NCI-H187 treated with DMSO at 0.1 percent for 48 hours (cell line): ENCODE measurements around the gene CKAP2.
"Not testable (repeated sequence)": the region's sequence is repeated elsewhere in the genome, so short reads cannot be mapped to it uniquely, and the experiment has no call there.

ENCODE experiments used
- DNase-seq: peaks from one replicate; lab custom pipeline; 2025; lab: John Stamatoyannopoulos, UW

CKAP2 gene

DNA sequence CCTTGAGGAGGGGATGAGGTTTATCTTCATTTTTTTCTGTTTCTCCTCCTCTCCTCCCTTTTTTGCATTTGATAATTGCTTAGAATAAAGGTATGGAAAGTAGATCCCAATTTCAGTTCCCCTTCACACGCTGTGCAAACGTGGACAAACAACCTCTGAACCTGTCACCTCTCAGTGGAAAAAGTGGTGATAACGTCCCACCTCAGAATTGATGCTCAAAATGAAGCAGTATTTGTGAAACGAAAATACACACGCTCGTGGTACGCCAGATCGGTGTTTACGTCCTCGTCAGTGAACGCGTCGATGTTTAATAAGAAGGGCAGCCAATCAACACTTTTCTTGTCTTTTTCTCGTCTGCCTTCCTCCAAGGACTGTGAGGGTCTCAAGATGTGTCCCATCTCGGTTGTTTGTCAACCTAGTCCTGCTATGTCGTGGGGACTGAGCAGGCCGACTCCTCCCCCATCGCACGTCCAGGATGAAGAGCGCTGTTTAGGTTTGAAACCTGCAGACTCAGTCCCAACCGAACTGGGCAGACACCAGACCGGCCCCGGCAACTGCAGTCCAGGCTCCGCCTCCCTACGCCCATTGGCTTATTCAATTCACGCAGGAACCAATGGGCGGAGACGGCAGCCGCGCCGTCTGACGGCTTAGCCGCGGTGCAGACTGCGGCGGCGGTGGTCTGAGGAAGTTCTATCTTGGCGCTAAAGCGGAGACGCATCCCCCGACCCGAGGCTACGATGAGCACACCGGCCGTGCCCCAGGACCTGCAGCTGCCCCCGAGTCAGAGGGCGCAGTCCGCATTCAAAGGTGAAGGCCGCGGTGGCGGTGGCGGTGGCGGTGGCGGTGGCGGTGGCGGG lies at the start of gene CKAP2:
CKAP2 (plus strand) TSS at position 659 of the 857 bp plus-strand sequence; CDS start at position 738, 79 bp downstream.
- DNase-seq = peak; percentile 87

DNA sequence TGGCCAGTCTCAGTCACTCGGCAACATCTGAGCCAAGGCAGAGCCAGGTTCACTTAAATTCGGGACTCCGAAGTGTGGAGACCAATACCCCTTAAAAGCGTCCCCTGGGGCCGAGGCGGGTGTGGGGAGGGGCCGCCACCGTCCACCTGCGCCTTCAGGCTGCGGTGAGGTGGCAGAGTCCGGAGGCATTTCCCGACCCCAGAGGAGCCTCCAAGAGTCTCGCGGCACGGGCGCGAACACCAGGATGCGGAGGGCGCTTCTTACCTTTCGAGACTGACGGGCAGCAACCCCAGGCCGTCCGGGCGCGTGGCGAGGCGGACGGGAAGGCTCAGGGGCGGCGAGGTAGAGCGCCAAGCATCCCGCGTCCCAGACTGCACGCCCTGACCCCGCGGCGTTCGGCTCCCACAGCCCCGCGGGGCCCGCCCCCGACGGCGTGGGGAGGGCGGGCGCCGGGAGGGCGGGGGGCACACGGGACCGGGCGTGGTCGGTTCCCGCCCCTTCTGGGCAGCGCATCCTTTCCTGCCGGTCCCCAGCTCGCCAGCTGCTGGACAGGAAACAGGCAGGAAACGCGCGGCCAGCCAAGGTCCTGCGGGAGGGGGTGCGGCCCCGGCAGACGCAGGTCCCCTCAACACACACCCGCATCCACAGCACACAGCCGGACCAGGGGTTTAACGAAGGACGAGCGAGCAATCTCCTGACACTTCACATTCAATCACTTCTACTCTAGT lies 49.3 kb upstream of the CKAP2 start, which contains the start of gene THSD1:
THSD1 (minus strand) TSS at position 406 of the 728 bp plus-strand sequence. CDS start 3,572 bp downstream, outside the sequence.
- no peak for DNase-seq

DNA sequence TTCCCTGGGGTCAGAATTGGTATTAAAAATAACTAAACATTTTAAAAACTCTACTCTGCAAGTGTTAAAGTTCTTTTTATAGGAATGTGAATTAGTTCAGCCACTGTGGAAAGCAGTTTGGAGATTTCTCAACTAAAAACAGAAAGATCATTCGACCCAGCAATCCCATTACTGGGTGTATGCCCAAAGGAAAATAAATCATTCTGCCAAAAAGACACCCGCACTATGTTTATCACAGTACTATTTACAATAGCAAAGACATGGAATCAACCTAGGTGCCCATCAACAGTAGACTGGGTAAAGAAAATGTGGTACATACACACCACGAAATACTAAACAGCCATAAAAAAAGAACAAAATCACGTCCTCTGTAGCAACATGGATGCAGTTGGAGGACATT lies 48.6 kb upstream of the CKAP2 start:
- DNase-seq = no peak

DNA sequence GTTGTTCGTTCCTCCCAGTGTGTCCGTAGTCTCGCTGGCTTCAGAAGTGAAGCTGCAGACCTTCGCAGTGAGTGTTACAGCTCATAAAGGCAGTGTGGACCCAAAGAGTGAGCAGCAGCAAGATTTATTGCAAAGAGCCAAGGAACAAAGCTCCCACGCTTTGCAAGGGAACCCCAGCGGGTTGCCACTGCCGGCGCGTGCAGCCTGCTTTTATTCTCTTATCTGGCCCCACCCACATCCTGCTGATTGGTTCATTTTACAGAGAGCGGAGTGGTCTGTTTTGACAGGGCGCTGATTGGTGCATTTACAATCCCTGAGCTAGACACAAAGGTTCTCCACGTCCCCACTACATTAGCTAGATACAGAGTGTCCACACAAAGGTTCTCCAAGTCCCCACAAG lies 47.8 kb upstream of the CKAP2 start:
- not testable (repeated sequence) for DNase-seq

DNA sequence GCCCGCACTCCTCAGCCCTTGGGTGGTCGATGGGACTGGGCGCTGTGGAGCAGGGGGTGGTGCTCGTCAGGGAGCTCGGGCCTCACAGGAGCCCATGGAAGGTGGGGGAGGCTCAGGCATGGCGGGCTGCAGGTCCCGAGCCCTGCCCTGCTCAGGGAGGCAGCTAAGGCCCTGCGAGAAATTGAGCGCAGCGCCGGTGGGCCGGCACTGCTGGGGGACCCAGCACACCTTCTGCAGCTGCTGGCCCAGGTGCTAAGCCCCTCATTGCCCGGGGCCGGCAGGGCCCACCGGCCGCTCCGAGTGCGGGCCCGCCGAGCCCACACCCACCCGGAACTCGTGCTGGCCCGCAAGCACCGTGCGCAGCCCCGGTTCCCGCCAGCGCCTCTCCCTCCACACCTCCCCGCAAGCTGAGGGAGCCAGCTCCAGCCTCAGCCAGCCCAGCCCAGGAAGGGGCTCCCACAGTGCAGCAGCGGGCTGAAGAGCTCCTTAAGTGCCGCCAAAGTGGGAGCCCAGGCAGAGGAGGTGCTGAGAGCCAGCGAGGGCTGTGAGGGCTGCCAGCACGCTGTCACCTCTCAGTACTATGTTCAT lies 47.1 kb upstream of the CKAP2 start:
- not testable (repeated sequence) for DNase-seq

DNA sequence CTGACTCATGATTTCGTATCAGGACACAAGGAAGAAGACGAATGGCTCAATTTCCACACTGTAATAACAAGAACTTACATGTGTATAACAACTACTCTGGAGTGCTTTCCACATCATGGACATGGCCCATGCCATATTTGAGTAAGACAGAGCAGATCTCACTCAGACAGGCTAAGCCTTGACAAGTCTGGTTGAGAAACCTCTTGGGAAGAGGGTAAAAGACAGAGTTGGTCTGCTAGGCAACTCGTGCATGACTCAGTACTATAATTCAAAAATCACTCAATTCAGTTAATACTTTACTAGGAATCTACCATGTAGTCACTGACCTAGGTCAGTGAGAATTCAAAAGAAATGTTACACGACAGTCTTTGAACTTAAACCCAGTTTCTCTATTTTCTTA lies 43.6 kb upstream of the CKAP2 start:
- no peak for DNase-seq

GRCh38 chr13:52412128-52412527 lies 43.1 kb upstream of the CKAP2 start:
- DNase-seq = no peak

- no peak for DNase-seq
Observed at GRCh38 chr13:52414051-52414450, 41.2 kb upstream of the CKAP2 start.

GRCh38 chr13:52414963-52415362 lies 40.3 kb upstream of the CKAP2 start:
- DNase-seq = no peak

- no peak for DNase-seq
Observed at GRCh38 chr13:52419080-52419479, 36.2 kb upstream of the CKAP2 start.

DNA sequence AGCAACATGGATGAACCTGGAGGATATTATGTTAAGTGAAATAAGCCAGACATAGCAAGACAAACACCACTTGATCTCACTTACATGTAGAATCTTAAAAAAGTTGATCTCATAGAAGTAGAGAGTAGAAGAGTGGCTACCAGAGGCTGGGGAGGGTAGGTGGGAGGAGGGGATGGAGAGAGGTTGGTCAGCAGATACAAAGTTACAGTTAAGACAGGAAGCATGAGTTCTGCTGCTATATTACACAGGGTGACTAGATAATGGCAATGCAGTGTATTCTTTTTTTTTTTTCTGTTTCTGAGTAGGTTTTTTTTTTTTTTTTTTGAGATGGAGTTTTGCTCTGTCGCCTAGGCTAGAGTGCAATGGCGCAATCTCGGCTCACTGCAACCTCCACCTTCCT lies 34.1 kb upstream of the CKAP2 start:
- DNase-seq = no peak

GRCh38 chr13:52428295-52428694 lies 27.0 kb upstream of the CKAP2 start:
- DNase-seq = no peak

- DNase-seq = no peak
Observed at GRCh38 chr13:52432456-52432855, 22.8 kb upstream of the CKAP2 start.

DNA sequence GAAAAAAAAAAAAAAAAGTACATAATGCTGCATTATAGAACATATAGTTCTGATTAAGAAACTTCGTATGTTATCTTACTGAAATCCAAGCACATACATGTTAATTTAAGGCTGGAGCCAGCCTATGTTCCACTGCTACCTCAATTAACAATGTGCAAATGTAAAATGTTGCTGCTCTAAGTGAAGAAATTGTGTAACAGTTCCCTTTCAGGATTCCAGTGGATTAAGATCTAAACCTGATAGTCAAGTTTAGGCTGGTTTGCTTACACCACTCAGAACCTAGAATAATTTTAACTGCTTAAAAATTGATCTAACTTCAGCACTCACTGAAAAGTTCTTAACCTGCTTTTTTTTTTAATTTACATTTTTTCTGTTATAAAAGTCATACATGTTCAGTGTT lies 9.0 kb upstream of the CKAP2 start:
- DNase-seq = no peak

- DNase-seq = no peak
Observed at GRCh38 chr13:52447354-52447753, 7.9 kb upstream of the CKAP2 start.

- no peak for DNase-seq
Observed at GRCh38 chr13:52447815-52448552, 7.3 kb upstream of the CKAP2 start.

- DNase-seq = no peak
Observed at GRCh38 chr13:52449331-52450011, 5.8 kb upstream of the CKAP2 start.

GRCh38 chr13:52450012-52450792 lies 5.1 kb upstream of the CKAP2 start, which contains the start of gene VPS36:
Gene VPS36, minus strand, starts transcription at chr13:52450634. Its CDS starts 40 bp downstream, at chr13:52450594.
- DNase-seq = peak; percentile 59

- DNase-seq = no peak
Observed at GRCh38 chr13:52450793-52451116, 4.5 kb upstream of the CKAP2 start.

- DNase-seq = no peak
Observed at GRCh38 chr13:52451135-52451804, 4.0 kb upstream of the CKAP2 start.
